ENCODE measurements around the gene MEIS1.

MEIS1 gene

GRCh38 chr2:66539452-66539851, 104.5 kb downstream of the MEIS1 start:
- no peak for FAIRE-seq

GRCh38 chr2:66541646-66542045, 106.7 kb downstream of the MEIS1 start:
- FAIRE-seq: no peak

- no peak for FAIRE-seq
Measured at GRCh38 chr2:66543257-66543767, 108.4 kb downstream of the MEIS1 start.

GRCh38 chr2:66544258-66544657, 109.3 kb downstream of the MEIS1 start:
- FAIRE-seq: no peak

GRCh38 chr2:66545258-66545657, 110.3 kb downstream of the MEIS1 start:
- no peak for FAIRE-seq

- FAIRE-seq: no peak
Measured at GRCh38 chr2:66547118-66547517, 112.2 kb downstream of the MEIS1 start.

GRCh38 chr2:66547887-66548286, 113.0 kb downstream of the MEIS1 start:
- FAIRE-seq: no peak

- FAIRE-seq: no peak
Measured at GRCh38 chr2:66548422-66548821, 113.5 kb downstream of the MEIS1 start.

GRCh38 chr2:66550826-66551225, 115.9 kb downstream of the MEIS1 start:
- FAIRE-seq: peak; percentile 55

GRCh38 chr2:66553370-66553769, 118.4 kb downstream of the MEIS1 start:
- FAIRE-seq: no peak

GRCh38 chr2:66555091-66555490, 120.2 kb downstream of the MEIS1 start:
- FAIRE-seq: no peak

- peak; percentile 76 for FAIRE-seq
Measured at GRCh38 chr2:66555501-66556324, 120.8 kb downstream of the MEIS1 start.

- FAIRE-seq: no peak
Measured at GRCh38 chr2:66559672-66560071, 124.7 kb downstream of the MEIS1 start.

- no peak for FAIRE-seq
Measured at GRCh38 chr2:66560683-66561082, 125.8 kb downstream of the MEIS1 start.

- FAIRE-seq: no peak
Measured at GRCh38 chr2:66561645-66562303, 126.8 kb downstream of the MEIS1 start.

- peak; percentile 74 for FAIRE-seq
Measured at GRCh38 chr2:66562304-66562685, 127.4 kb downstream of the MEIS1 start.

GRCh38 chr2:66563473-66563872, 128.5 kb downstream of the MEIS1 start:
- FAIRE-seq: peak; percentile 89

- no peak for FAIRE-seq
Measured at GRCh38 chr2:66565291-66565690, 130.4 kb downstream of the MEIS1 start.

GRCh38 chr2:66566726-66567399, 131.9 kb downstream of the MEIS1 start:
- no peak for FAIRE-seq

- peak; percentile 21 for FAIRE-seq
Measured at GRCh38 chr2:66567729-66568128, 132.8 kb downstream of the MEIS1 start.

- FAIRE-seq: no peak
Measured at GRCh38 chr2:66568650-66569300, 133.8 kb downstream of the MEIS1 start.

- no peak for FAIRE-seq
Measured at GRCh38 chr2:66569321-66569851, 134.5 kb downstream of the MEIS1 start.

- peak; percentile 33 for FAIRE-seq
Measured at GRCh38 chr2:66569974-66570373, 135.0 kb downstream of the MEIS1 start.
